H9 (cell line): ENCODE data around the gene DNAJC7. TPM values are rescaled to one million over a fixed set of nuclear protein-coding genes. Genes with fewer than 3 reads are reported as not detected.
A peak's percentile ranks its signal among the peaks of the same experiment; 100 is the strongest.

Experiments
- DNase-seq: peaks from one replicate; pipeline ENCODE4 v3.0.0-alpha.2; 2017
- H2AFZ ChIP-seq: one replicate; pipeline ENCODE4 v1.6.1; 2013; ENCODE audit warnings: mild to moderate bottlenecking, low read length, control low read depth, moderate library complexity
- H2AK5ac ChIP-seq: 2 replicates; pipeline ENCODE4 v1.6.1; 2013; ENCODE audit warnings: low read length, control low read depth, mixed read lengths; ENCODE audit not compliant: insufficient read length
- H2BK120ac ChIP-seq: one replicate; pipeline ENCODE4 v1.6.1; 2013; ENCODE audit warnings: low read depth, mild to moderate bottlenecking, low read length, control low read depth, inconsistent platforms; ENCODE audit not compliant: poor library complexity, severe bottlenecking
- H2BK12ac ChIP-seq: 2 replicates; pipeline ENCODE4 v1.6.1; 2013; ENCODE audit warnings: low read length, control low read depth, mixed read lengths, low read depth; ENCODE audit not compliant: insufficient read length
- H2BK15ac ChIP-seq: 2 replicates; pipeline ENCODE4 v1.6.1; 2013; ENCODE audit warnings: low read depth, low read length, control low read depth
- H2BK20ac ChIP-seq: one replicate; pipeline ENCODE4 v1.6.1; 2013; ENCODE audit warnings: low read depth, mild to moderate bottlenecking, low read length, control low read depth, inconsistent platforms; ENCODE audit not compliant: poor library complexity, severe bottlenecking
- H2BK5ac ChIP-seq: 2 replicates; pipeline ENCODE4 v1.6.1; 2013; ENCODE audit warnings: low read length, control low read depth, mixed read lengths; ENCODE audit not compliant: insufficient read length
- H3K14ac ChIP-seq: 2 replicates; pipeline ENCODE4 v1.6.1; 2013; ENCODE audit warnings: low read length, control low read depth; ENCODE audit not compliant: insufficient read depth
- H3K18ac ChIP-seq: 2 replicates; pipeline ENCODE4 v1.6.1; 2013; ENCODE audit warnings: low read depth, mild to moderate bottlenecking, mixed read lengths, low read length, control low read depth; ENCODE audit not compliant: insufficient read length
- H3K23ac ChIP-seq: 2 replicates; pipeline ENCODE4 v1.6.1; 2013; ENCODE audit warnings: low read length, control low read depth, mixed read lengths, low read depth; ENCODE audit not compliant: insufficient read length
- H3K23me2 ChIP-seq: 2 replicates; pipeline ENCODE4 v1.6.1; 2013; ENCODE audit warnings: low read depth, mild to moderate bottlenecking, mixed read lengths, low read length, control low read depth; ENCODE audit not compliant: insufficient read length, poor library complexity, severe bottlenecking
- H3K27ac ChIP-seq: 2 replicates; pipeline ENCODE4 v1.5.1; 2013; ENCODE audit warnings: low read length, control low read depth, mixed read lengths, low read depth; ENCODE audit not compliant: insufficient read length
- H3K27me3 ChIP-seq: 2 replicates; pipeline ENCODE4 v1.6.1; 2013; ENCODE audit warnings: low read length, control low read depth, inconsistent platforms; ENCODE audit not compliant: insufficient read depth
- H3K4ac ChIP-seq: 2 replicates; pipeline ENCODE4 v1.6.1; 2013; ENCODE audit warnings: low read depth, mild to moderate bottlenecking, control low read depth, inconsistent platforms, low read length, moderate library complexity
- H3K4me1 ChIP-seq: 2 replicates; pipeline ENCODE4 v1.6.1; 2013; ENCODE audit warnings: low read length, control low read depth, inconsistent platforms; ENCODE audit not compliant: insufficient read depth
- H3K4me2 ChIP-seq: 2 replicates; pipeline ENCODE4 v1.6.1; 2013; ENCODE audit warnings: low read length, control low read depth, mixed read lengths; ENCODE audit not compliant: insufficient read length, insufficient read depth
- H3K56ac ChIP-seq: 2 replicates; pipeline ENCODE4 v1.6.1; 2013; ENCODE audit warnings: low read depth, mild to moderate bottlenecking, mixed read lengths, low read length, control low read depth; ENCODE audit not compliant: insufficient read length
- H3K79me1 ChIP-seq: 2 replicates; pipeline ENCODE4 v1.6.1; 2013; ENCODE audit warnings: low read depth, mild to moderate bottlenecking, moderate library complexity, low read length, control low read depth, inconsistent platforms; ENCODE audit not compliant: insufficient read depth, poor library complexity, severe bottlenecking
- H3K79me2 ChIP-seq: 2 replicates; pipeline ENCODE4 v1.6.1; 2013; ENCODE audit warnings: low read length, control low read depth, inconsistent platforms; ENCODE audit not compliant: insufficient read depth
- H3K9ac ChIP-seq: 2 replicates; pipeline ENCODE4 v1.6.1; 2013; ENCODE audit warnings: low read length, control low read depth, mixed read lengths; ENCODE audit not compliant: insufficient read length; ENCODE audit errors: extremely low read depth
- H3K9me3 ChIP-seq: one replicate; pipeline ENCODE4 v1.6.1; 2013; ENCODE audit warnings: low read depth, low read length, inconsistent platforms; ENCODE audit not compliant: control insufficient read depth
- H3T11ph ChIP-seq: one replicate; pipeline ENCODE4 v1.6.1; 2013; ENCODE audit warnings: mild to moderate bottlenecking, low read length, control low read depth, inconsistent platforms
- H4K20me1 ChIP-seq: one replicate; pipeline ENCODE4 v1.6.1; 2013; ENCODE audit not compliant: control insufficient read depth, insufficient read length, insufficient read depth
- H4K5ac ChIP-seq: 2 replicates; pipeline ENCODE4 v1.6.1; 2013; ENCODE audit warnings: low read depth, mild to moderate bottlenecking, mixed read lengths, low read length, control low read depth; ENCODE audit not compliant: insufficient read length
- H4K8ac ChIP-seq: replicated peaks from 2 replicates; pipeline ENCODE4 v1.6.1; 2013; ENCODE audit warnings: low read length, control low read depth, mixed read lengths, low read depth; ENCODE audit not compliant: insufficient read length
- H4K91ac ChIP-seq: 2 replicates; pipeline ENCODE4 v1.6.1; 2013; ENCODE audit warnings: low read depth, mild to moderate bottlenecking, moderate library complexity, mixed read lengths, low read length, control low read depth; ENCODE audit not compliant: insufficient read length
- H3K27ac Mint-ChIP-seq, 3 experiments: 2 replicates in 2 of 3; 3 replicates in 1 of 3; pipeline ENCODE4 v1.8.0; 2020 to 2021; ENCODE audit warnings: mixed read lengths in 3 of 3, mild to moderate bottlenecking in 1 of 3, moderate library complexity in 1 of 3
- H3K27me3 Mint-ChIP-seq: 2 replicates; pipeline ENCODE4 v1.8.0; 2021; ENCODE audit warnings: low read depth, mild to moderate bottlenecking, moderate library complexity, mixed read lengths
- H3K36me3 Mint-ChIP-seq, 3 experiments: 2 replicates in 2 of 3; 3 replicates in 1 of 3; pipeline ENCODE4 v1.8.0; 2020 to 2021; ENCODE audit warnings: low read depth in 3 of 3, mixed read lengths in 3 of 3; ENCODE audit not compliant: insufficient read depth in 1 of 3
- H3K4me1 Mint-ChIP-seq, 2 experiments: 2 replicates each; pipeline ENCODE4 v1.8.0; 2020; ENCODE audit warnings: mixed read lengths in 2 of 2
- H3K4me3 Mint-ChIP-seq, 2 experiments: 2 replicates in 1 of 2; 3 replicates in 1 of 2; pipeline ENCODE4 v1.8.0; 2020 to 2021; ENCODE audit warnings: mild to moderate bottlenecking in 2 of 2, mixed read lengths in 2 of 2, moderate library complexity in 1 of 2
- H3K9me3 Mint-ChIP-seq, 2 experiments: 2 replicates in 1 of 2; 3 replicates in 1 of 2; pipeline ENCODE4 v1.8.0; 2020; ENCODE audit warnings: mild to moderate bottlenecking in 2 of 2, mixed read lengths in 2 of 2, moderate library complexity in 1 of 2
- WGBS: extraction: QIAGEN DNeasy Blood & Tissue Kit; methylation state at CpG from one replicate; pipeline ENCODE4 v1.1.7; 2013; ENCODE audit warnings: missing lambda C conversion rate, low lambda C conversion rate, mixed read lengths; ENCODE audit not compliant: insufficient read length; ENCODE audit errors: extremely low coverage; 5-methylcytosine and 5-hydroxymethylcytosine counted together
- total RNA-seq: library from RNA; stranded (reverse); gene quantifications from 2 replicates; pipeline ENCODE4 v1.2.1, GENCODE V29; 2021
- TF ChIP-seq, protein P1 (sequence below): fragments of 200-600 bp; sonication (generic); conservative IDR thresholded peaks from 3 replicates; pipeline ENCODE4 v1.8.0; 2021; ENCODE audit warnings: antibody characterized with exemption, mild to moderate bottlenecking

The DNAJC7 gene
- total RNA-seq, 1 experiment from 2014 or later = 141 TPM

GRCh38 chr17:41987642-41988041 lies 29.6 kb downstream of the DNAJC7 start:
- Histone ChIP-seq H2AK5ac (no peak overlapping the region), H3K27me3 (no peaks in the 10 kb centered on the region), H2BK15ac (no peak overlapping the region), H3T11ph (no peak overlapping the region), H2AFZ (no peak overlapping the region), H3K4ac (no peak overlapping the region), H3K27ac (no peak overlapping the region), H3K14ac (no peak overlapping the region), H3K4me1 (no peaks in the 10 kb centered on the region), H4K91ac (no peak overlapping the region), H2BK5ac (no peak overlapping the region), H4K8ac (no peak overlapping the region), H4K5ac (no peak overlapping the region), H3K4me2 (no peak overlapping the region), H3K18ac (no peak overlapping the region), H3K23ac (no peak overlapping the region), H3K23me2 (no peaks in the 10 kb centered on the region), H3K9me3 (no peaks in the 10 kb centered on the region), H3K79me2 (no peaks in the 10 kb centered on the region), H4K20me1 (no peaks in the 10 kb centered on the region), H2BK120ac (no peak overlapping the region), H3K79me1 (no peaks in the 10 kb centered on the region), H3K56ac (no peak overlapping the region), H2BK20ac (no peak overlapping the region), H2BK12ac (no peak overlapping the region), H3K9ac (no peak overlapping the region)
- H3K27ac Mint-ChIP-seq = peak overlapping the region in 1 of 3 experiments; percentile 24; a peak in 2 of 7 replicates
- no CpG with 5 or more reads among the region's 3 CpGs for WGBS
- H3K27me3 Mint-ChIP-seq = no peaks in the 10 kb centered on the region
- H3K9me3 Mint-ChIP-seq = no peaks in the 10 kb centered on the region
- DNase-seq = no peak
- peaks cover 54 to 98% (median 94%) of the 10 kb centered on the region in 3 experiments; a peak in 6 of 7 replicates for H3K36me3 Mint-ChIP-seq
- no peak overlapping the region for H3K4me3 Mint-ChIP-seq
- H3K4me1 Mint-ChIP-seq = no peaks in the 10 kb centered on the region
- TF ChIP-seq, protein P1, sequence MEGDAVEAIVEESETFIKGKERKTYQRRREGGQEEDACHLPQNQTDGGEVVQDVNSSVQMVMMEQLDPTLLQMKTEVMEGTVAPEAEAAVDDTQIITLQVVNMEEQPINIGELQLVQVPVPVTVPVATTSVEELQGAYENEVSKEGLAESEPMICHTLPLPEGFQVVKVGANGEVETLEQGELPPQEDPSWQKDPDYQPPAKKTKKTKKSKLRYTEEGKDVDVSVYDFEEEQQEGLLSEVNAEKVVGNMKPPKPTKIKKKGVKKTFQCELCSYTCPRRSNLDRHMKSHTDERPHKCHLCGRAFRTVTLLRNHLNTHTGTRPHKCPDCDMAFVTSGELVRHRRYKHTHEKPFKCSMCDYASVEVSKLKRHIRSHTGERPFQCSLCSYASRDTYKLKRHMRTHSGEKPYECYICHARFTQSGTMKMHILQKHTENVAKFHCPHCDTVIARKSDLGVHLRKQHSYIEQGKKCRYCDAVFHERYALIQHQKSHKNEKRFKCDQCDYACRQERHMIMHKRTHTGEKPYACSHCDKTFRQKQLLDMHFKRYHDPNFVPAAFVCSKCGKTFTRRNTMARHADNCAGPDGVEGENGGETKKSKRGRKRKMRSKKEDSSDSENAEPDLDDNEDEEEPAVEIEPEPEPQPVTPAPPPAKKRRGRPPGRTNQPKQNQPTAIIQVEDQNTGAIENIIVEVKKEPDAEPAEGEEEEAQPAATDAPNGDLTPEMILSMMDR = no peak
